ENCODE measurements around the gene PARD3. TPM values are rescaled to one million over a fixed set of nuclear protein-coding genes. Genes with fewer than 3 reads are reported as not detected.

Gene PARD3
- total RNA-seq, 1 experiment from 2014 or later: 46.3 TPM

- TF ChIP-seq JUND (IDR thresholded peaks at IDR 0.05): no peak
- no peak for TF ChIP-seq SP1 (IDR thresholded peaks at IDR 0.05; ENCODE audit: low read depth)
- no peak for TF ChIP-seq ZFX (IDR thresholded peaks at IDR 0.05)
- Histone ChIP-seq H3K9me3 (ENCODE audit: control insufficient read depth in 1 of 2, insufficient read depth in 1 of 2, low read depth in 1 of 2, low read length in 2 of 2) (no peaks in the 10 kb centered on the region), H3K9me2 (ENCODE audit: insufficient read depth) (no peaks in the 10 kb centered on the region), H3K4me3 (replicated peaks in 1 of 2; ENCODE audit: low read depth in 1 of 2, low read length in 2 of 2) (no peak overlapping the region), H3K4me1 (ENCODE audit: control insufficient read depth in 1 of 2, insufficient read depth in 2 of 2, low read length in 2 of 2) (peaks cover 0 to 4% of the 10 kb centered on the region in 2 experiments; a peak in 1 of 4 replicates), H3K27me3 (ENCODE audit: insufficient read depth, low read length) (no peaks in the 10 kb centered on the region), H3K4me2 (ENCODE audit: low read length) (no peak overlapping the region), H2AFZ (ENCODE audit: low read depth, low read length, poor library complexity, severe bottlenecking) (no peak overlapping the region), H3K79me2 (ENCODE audit: insufficient read depth, low read length) (no peaks in the 10 kb centered on the region), H3K36me3 (ENCODE audit: control insufficient read depth in 1 of 2, insufficient read depth in 2 of 2, low read length in 2 of 2) (no peaks in the 10 kb centered on the region), H3K9ac (ENCODE audit: low read length) (no peak overlapping the region), H4K20me1 (ENCODE audit: insufficient read depth) (no peaks in the 10 kb centered on the region), H3K27ac (ENCODE audit: low read depth, low read length) (no peak overlapping the region)
- ChIA-PET POLR2A (no interaction called here), CTCF (interaction anchor here (0.7 kb wide), 1 partner anchor 569 kb away, joined by 3 read pairs; no protein-coding TSS in a partner anchor), RAD21 (ENCODE audit: low non-redundant PET in 1 of 2, low total read pairs in 2 of 2, uncharacterized antibody in 2 of 2, unreplicated experiment in 2 of 2) (no interaction called here)
- DNase-seq (ENCODE audit: low read depth, low spot score): no peak
- ATAC-seq: no peak; the same call in 1 of the 2 replicates
- no TSS peak for BruUV-seq (replicated peaks)
- intact Hi-C loops (cut with micrococcal nuclease): no loop called here
These were observed 347.2 kb downstream of the PARD3 start for GRCh38 chr10:34467902-34468301.

DNA sequence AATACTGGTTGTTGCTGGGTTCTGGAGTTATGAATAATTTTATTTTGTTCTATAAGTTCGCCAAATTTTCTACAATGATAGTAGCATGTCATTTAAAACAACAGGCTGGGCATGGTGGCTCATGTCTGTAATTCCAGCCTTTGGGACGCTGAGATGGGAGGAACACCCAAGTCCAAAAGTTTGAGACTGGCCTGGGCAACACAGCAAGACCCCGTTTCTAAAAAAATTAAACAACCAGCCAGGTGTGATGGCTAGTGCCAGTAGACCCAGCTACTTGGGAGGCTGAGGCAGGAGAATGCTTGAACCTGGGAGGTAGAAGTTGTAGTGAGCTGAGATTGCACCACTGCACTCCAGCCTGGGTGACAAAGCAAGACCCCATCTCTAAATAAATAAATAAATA, 347.7 kb downstream of the PARD3 start:
- no peaks in the 10 kb centered on the region for H3K36me3 ChIP-seq (ENCODE audit: control insufficient read depth in 1 of 2, insufficient read depth in 2 of 2, low read length in 2 of 2)
- H3K4me1 ChIP-seq (ENCODE audit: control insufficient read depth in 1 of 2, insufficient read depth in 2 of 2, low read length in 2 of 2): peaks cover 0 to 4% of the 10 kb centered on the region in 2 experiments; a peak in 1 of 4 replicates
- ATAC-seq: no peak
- H3K4me2 ChIP-seq (ENCODE audit: low read length): no peak overlapping the region
- H3K4me3 ChIP-seq (replicated peaks in 1 of 2; ENCODE audit: low read depth in 1 of 2, low read length in 2 of 2): no peak overlapping the region
- no peaks in the 10 kb centered on the region for H3K79me2 ChIP-seq (ENCODE audit: insufficient read depth, low read length)
- H2AFZ ChIP-seq (ENCODE audit: low read depth, low read length, poor library complexity, severe bottlenecking): no peak overlapping the region
- ChIA-PET CTCF (no interaction called here), POLR2A (no interaction called here), RAD21 (ENCODE audit: low non-redundant PET in 1 of 2, low total read pairs in 2 of 2, uncharacterized antibody in 2 of 2, unreplicated experiment in 2 of 2) (no interaction called here)
- H3K9me2 ChIP-seq (ENCODE audit: insufficient read depth): no peaks in the 10 kb centered on the region
- H3K27me3 ChIP-seq (ENCODE audit: insufficient read depth, low read length): no peaks in the 10 kb centered on the region
- BruUV-seq (replicated peaks): no TSS peak
- H4K20me1 ChIP-seq (ENCODE audit: insufficient read depth): no peaks in the 10 kb centered on the region
- H3K27ac ChIP-seq (ENCODE audit: low read depth, low read length): no peak overlapping the region
- intact Hi-C loops (cut with micrococcal nuclease): no loop called here
- no peak for DNase-seq (ENCODE audit: low read depth, low spot score)
- no peaks in the 10 kb centered on the region for H3K9me3 ChIP-seq (ENCODE audit: control insufficient read depth in 1 of 2, insufficient read depth in 1 of 2, low read depth in 1 of 2, low read length in 2 of 2)
- TF ChIP-seq CTCF (IDR thresholded peaks at IDR 0.05 in 2 of 3, conservative IDR thresholded peaks at IDR 0.05 in 1 of 3; ENCODE audit: borderline replicate concordance in 1 of 3, insufficient read depth in 1 of 3, low read depth in 2 of 3, low read length in 2 of 3): no peak
- TF ChIP-seq ZBTB33 (IDR thresholded peaks at IDR 0.05; ENCODE audit: extremely low read depth, insufficient replicate concordance, low read length): no peak
- TF ChIP-seq EGR1 (IDR thresholded peaks at IDR 0.05; ENCODE audit: low read depth): no peak
- TF ChIP-seq CEBPB (IDR thresholded peaks at IDR 0.05; ENCODE audit: low read depth): no peak
- no peak for TF ChIP-seq JUND (IDR thresholded peaks at IDR 0.05)
- TF ChIP-seq TCF7L2 (IDR thresholded peaks at IDR 0.05; ENCODE audit: borderline replicate concordance, extremely low read depth, insufficient read depth, insufficient read length): no peak
- no peak overlapping the region for H3K9ac ChIP-seq (ENCODE audit: low read length)

Measured in HCT116 (cell line).